Testis (tissue), 2 donors: ENCODE data around the gene SARS1.

ENCODE experiments used
- POLR2A ChIP-seq: fragments of 450-650 bp; IDR thresholded peaks from one replicate; pipeline ENCODE4 v1.6.1; 2017; ENCODE audit warnings: antibody characterized with exemption, mild to moderate bottlenecking, moderate library complexity
- TF ChIP-seq, protein P1 (sequence below), 3 experiments: fragments of 450-650 bp in 2 of 3; fragments of 200-600 bp in 1 of 3; sonication (generic) in 1 of 3; IDR thresholded peaks; one replicate each; pipeline ENCODE4 v1.5.1; 2016 to 2019; ENCODE audit warnings: antibody characterized with exemption in 3 of 3, mild to moderate bottlenecking in 2 of 3, moderate library complexity in 1 of 3

- no peak for TF ChIP-seq POLR2A
- TF ChIP-seq, protein P1, sequence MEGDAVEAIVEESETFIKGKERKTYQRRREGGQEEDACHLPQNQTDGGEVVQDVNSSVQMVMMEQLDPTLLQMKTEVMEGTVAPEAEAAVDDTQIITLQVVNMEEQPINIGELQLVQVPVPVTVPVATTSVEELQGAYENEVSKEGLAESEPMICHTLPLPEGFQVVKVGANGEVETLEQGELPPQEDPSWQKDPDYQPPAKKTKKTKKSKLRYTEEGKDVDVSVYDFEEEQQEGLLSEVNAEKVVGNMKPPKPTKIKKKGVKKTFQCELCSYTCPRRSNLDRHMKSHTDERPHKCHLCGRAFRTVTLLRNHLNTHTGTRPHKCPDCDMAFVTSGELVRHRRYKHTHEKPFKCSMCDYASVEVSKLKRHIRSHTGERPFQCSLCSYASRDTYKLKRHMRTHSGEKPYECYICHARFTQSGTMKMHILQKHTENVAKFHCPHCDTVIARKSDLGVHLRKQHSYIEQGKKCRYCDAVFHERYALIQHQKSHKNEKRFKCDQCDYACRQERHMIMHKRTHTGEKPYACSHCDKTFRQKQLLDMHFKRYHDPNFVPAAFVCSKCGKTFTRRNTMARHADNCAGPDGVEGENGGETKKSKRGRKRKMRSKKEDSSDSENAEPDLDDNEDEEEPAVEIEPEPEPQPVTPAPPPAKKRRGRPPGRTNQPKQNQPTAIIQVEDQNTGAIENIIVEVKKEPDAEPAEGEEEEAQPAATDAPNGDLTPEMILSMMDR (IDR thresholded peaks at IDR 0.05): no peak
Measured at GRCh38 chr1:109170035-109170764, 43.5 kb upstream of the SARS1 start.
